OCI-M1 (cell line): ENCODE results near the gene EID2.
A peak's percentile ranks its signal among the peaks of the same experiment; 100 is the strongest.

Source experiments
- DNase-seq: peaks from one replicate; lab custom pipeline; 2025; lab: John Stamatoyannopoulos, UW

Gene EID2

GRCh38 chr19:39533791-39534190, 6.2 kb downstream of the EID2 start:
- no peak for DNase-seq

GRCh38 chr19:39533003-39533512, 6.9 kb downstream of the EID2 start:
- DNase-seq = no peak

GRCh38 chr19:39532233-39533002, 7.5 kb downstream of the EID2 start, which contains the start of gene EID2B:
Gene EID2B, minus strand, starts transcription at chr19:39532852. Its CDS starts 50 bp downstream, at chr19:39532802.
- DNase-seq = peak; percentile 99

- DNase-seq = no peak
Observed at GRCh38 chr19:39531834-39532232, 8.1 kb downstream of the EID2 start.

- DNase-seq = no peak
Observed at GRCh38 chr19:39525205-39525604, 14.8 kb downstream of the EID2 start.

- DNase-seq = no peak
Observed at GRCh38 chr19:39524495-39524894, 15.5 kb downstream of the EID2 start.

- no peak for DNase-seq
Observed at GRCh38 chr19:39520541-39521484, 19.1 kb downstream of the EID2 start.

GRCh38 chr19:39518975-39519374, 21.0 kb downstream of the EID2 start:
- no peak for DNase-seq

- DNase-seq = no peak
Observed at GRCh38 chr19:39518458-39518857, 21.5 kb downstream of the EID2 start.

- no peak for DNase-seq
Observed at GRCh38 chr19:39517432-39517831, 22.5 kb downstream of the EID2 start.

GRCh38 chr19:39516270-39516669, 23.7 kb downstream of the EID2 start:
- DNase-seq = no peak

GRCh38 chr19:39515551-39516191, 24.3 kb downstream of the EID2 start:
- no peak for DNase-seq

GRCh38 chr19:39514840-39515550, 25.0 kb downstream of the EID2 start, which contains the start of gene SELENOV:
Gene SELENOV, plus strand, starts transcription at chr19:39515139. Its CDS starts 74 bp downstream, at chr19:39515213.
- DNase-seq = no peak

- peak; percentile 12 for DNase-seq
Observed at GRCh38 chr19:39512988-39513387, 27.0 kb downstream of the EID2 start.

- no peak for DNase-seq
Observed at GRCh38 chr19:39509233-39509632, 30.7 kb downstream of the EID2 start.

- no peak for DNase-seq
Observed at GRCh38 chr19:39508629-39509028, 31.3 kb downstream of the EID2 start.

- no peak for DNase-seq
Observed at GRCh38 chr19:39507715-39508364, 32.1 kb downstream of the EID2 start.

- DNase-seq = no peak
Observed at GRCh38 chr19:39506944-39507714, 32.8 kb downstream of the EID2 start.

- DNase-seq = no peak
Observed at GRCh38 chr19:39506598-39506943, 33.4 kb downstream of the EID2 start.
